Activated CD4-positive, alpha-beta T cell treated with anti-CD3 and anti-CD28 coated beads for 24 hours (primary cell): Measurements from ENCODE around the gene SAPCD1.

Source experiments
- DNase-seq, 2 donors: peaks; one replicate each; pipeline ENCODE4 v3.0.0-alpha.2; 2020; ENCODE audit warnings: low read depth in 2 of 2

The SAPCD1 gene

GRCh38 chr6:31762356-31762755 is at the start of gene SAPCD1:
TSS of gene SAPCD1 (plus strand) at chr6:31762656. CDS start at chr6:31763055, 399 bp downstream.
- DNase-seq: no peak

- DNase-seq: no peak
These were observed 49.0 kb upstream of the SAPCD1 start for GRCh38 chr6:31713465-31713864.

GRCh38 chr6:31713991-31714684 is 48.3 kb upstream of the SAPCD1 start:
- no peak for DNase-seq

- no peak for DNase-seq
These were observed 47.2 kb upstream of the SAPCD1 start, which contains the start of gene LY6G6D for GRCh38 chr6:31715022-31715958. TSS of gene LY6G6D (plus strand) at chr6:31715348. CDS start at chr6:31715356, 8 bp downstream.

- no peak for DNase-seq
These were observed 44.8 kb upstream of the SAPCD1 start for GRCh38 chr6:31717499-31718222.

GRCh38 chr6:31718265-31718664 is 44.2 kb upstream of the SAPCD1 start:
- no peak for DNase-seq

GRCh38 chr6:31719001-31719400 is 43.5 kb upstream of the SAPCD1 start:
- no peak for DNase-seq

GRCh38 chr6:31720196-31720770 is 42.2 kb upstream of the SAPCD1 start:
- DNase-seq: no peak

- DNase-seq: no peak
These were observed 41.0 kb upstream of the SAPCD1 start, which contains the start of gene LY6G6C for GRCh38 chr6:31721351-31722020. TSS of gene LY6G6C (minus strand) at chr6:31721746. CDS start at chr6:31721679, 67 bp downstream.

GRCh38 chr6:31722173-31722572 is 40.3 kb upstream of the SAPCD1 start:
- DNase-seq: no peak

GRCh38 chr6:31723245-31723979 is 39.0 kb upstream of the SAPCD1 start, which contains the start of gene MPIG6B:
TSS of gene MPIG6B (plus strand) at chr6:31723373. CDS start at chr6:31723384, 11 bp downstream.
- no peak for DNase-seq

GRCh38 chr6:31723980-31724691 is 38.3 kb upstream of the SAPCD1 start:
- no peak for DNase-seq

- no peak for DNase-seq
These were observed 36.7 kb upstream of the SAPCD1 start for GRCh38 chr6:31725502-31726350.

GRCh38 chr6:31727034-31727716 is 35.3 kb upstream of the SAPCD1 start:
- no peak for DNase-seq

- no peak for DNase-seq
These were observed 34.5 kb upstream of the SAPCD1 start for GRCh38 chr6:31727717-31728671.

GRCh38 chr6:31728767-31729514 is 33.5 kb upstream of the SAPCD1 start, which contains the start of gene DDAH2:
TSS of gene DDAH2 (minus strand) at chr6:31729299. CDS start at chr6:31729161, 138 bp downstream.
- DNase-seq: no peak
